GM19099 (cell line): Measurements from ENCODE around the gene CMIP.

Experiments
- POLR2A ChIP-seq: IDR thresholded peaks from 3 replicates; pipeline ENCODE4 v1.6.1; 2011; ENCODE audit warnings: low read depth; ENCODE audit not compliant: insufficient read length; ENCODE audit errors: extremely low read depth

CMIP gene

GRCh38 chr16:81698310-81698641 lies 253.7 kb downstream of the CMIP start:
- no peak for TF ChIP-seq POLR2A

GRCh38 chr16:81699596-81699995 lies 255.0 kb downstream of the CMIP start:
- no peak for TF ChIP-seq POLR2A

GRCh38 chr16:81700071-81700779 lies 255.6 kb downstream of the CMIP start:
- no peak for TF ChIP-seq POLR2A

- no peak for TF ChIP-seq POLR2A
These were observed 256.2 kb downstream of the CMIP start for GRCh38 chr16:81700780-81701165.

- no peak for TF ChIP-seq POLR2A
These were observed 256.8 kb downstream of the CMIP start for GRCh38 chr16:81701296-81701970.

GRCh38 chr16:81702506-81702905 lies 257.9 kb downstream of the CMIP start:
- TF ChIP-seq POLR2A, result no peak

GRCh38 chr16:81703177-81704155 lies 258.9 kb downstream of the CMIP start:
- no peak for TF ChIP-seq POLR2A

GRCh38 chr16:81705261-81705660 lies 260.7 kb downstream of the CMIP start:
- TF ChIP-seq POLR2A, result no peak

GRCh38 chr16:81706327-81707295 lies 262.0 kb downstream of the CMIP start:
- TF ChIP-seq POLR2A, result no peak

- no peak for TF ChIP-seq POLR2A
These were observed 263.0 kb downstream of the CMIP start for GRCh38 chr16:81707411-81708265.

GRCh38 chr16:81708266-81709015 lies 263.8 kb downstream of the CMIP start:
- TF ChIP-seq POLR2A, result no peak

GRCh38 chr16:81709016-81709900 lies 264.6 kb downstream of the CMIP start:
- no peak for TF ChIP-seq POLR2A
